WI38 (cell line): ENCODE measurements around the gene UBR1.
A peak's percentile ranks its signal among the peaks of the same experiment; 100 is the strongest.

Experiments
- H3K4me3 ChIP-seq: 2 replicates; pipeline ENCODE4 v1.5.1; 2011; ENCODE audit warnings: low read depth, mild to moderate bottlenecking, control low read depth, low read length
- TF ChIP-seq, protein P1 (sequence below): IDR thresholded peaks from 2 replicates; pipeline ENCODE4 v1.5.1; 2012; ENCODE audit warnings: low read depth, mild to moderate bottlenecking, control low read depth, low read length

UBR1 gene

DNA sequence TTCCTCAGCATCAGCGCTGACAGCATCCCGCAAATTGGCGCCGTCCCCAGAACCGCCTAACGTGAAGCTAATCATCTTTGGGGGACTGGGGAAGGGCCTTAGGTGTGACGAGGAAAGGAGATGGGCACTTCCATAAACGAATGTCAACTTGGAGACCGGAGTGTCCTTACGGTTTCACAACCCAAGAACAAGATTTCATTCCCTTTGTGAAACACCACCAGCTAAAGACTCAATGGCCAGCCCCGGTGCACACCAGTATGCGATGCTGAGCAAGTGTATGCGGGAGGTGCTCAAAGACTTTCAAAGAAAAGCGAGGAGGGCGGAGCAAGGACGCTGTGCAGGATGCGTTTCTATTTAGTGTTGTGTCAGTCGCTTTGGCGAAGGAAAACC lies 184.5 kb downstream of the UBR1 start:
- H3K4me3 ChIP-seq: peak overlapping the region; percentile 67
- TF ChIP-seq, protein P1, sequence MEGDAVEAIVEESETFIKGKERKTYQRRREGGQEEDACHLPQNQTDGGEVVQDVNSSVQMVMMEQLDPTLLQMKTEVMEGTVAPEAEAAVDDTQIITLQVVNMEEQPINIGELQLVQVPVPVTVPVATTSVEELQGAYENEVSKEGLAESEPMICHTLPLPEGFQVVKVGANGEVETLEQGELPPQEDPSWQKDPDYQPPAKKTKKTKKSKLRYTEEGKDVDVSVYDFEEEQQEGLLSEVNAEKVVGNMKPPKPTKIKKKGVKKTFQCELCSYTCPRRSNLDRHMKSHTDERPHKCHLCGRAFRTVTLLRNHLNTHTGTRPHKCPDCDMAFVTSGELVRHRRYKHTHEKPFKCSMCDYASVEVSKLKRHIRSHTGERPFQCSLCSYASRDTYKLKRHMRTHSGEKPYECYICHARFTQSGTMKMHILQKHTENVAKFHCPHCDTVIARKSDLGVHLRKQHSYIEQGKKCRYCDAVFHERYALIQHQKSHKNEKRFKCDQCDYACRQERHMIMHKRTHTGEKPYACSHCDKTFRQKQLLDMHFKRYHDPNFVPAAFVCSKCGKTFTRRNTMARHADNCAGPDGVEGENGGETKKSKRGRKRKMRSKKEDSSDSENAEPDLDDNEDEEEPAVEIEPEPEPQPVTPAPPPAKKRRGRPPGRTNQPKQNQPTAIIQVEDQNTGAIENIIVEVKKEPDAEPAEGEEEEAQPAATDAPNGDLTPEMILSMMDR: no peak

DNA sequence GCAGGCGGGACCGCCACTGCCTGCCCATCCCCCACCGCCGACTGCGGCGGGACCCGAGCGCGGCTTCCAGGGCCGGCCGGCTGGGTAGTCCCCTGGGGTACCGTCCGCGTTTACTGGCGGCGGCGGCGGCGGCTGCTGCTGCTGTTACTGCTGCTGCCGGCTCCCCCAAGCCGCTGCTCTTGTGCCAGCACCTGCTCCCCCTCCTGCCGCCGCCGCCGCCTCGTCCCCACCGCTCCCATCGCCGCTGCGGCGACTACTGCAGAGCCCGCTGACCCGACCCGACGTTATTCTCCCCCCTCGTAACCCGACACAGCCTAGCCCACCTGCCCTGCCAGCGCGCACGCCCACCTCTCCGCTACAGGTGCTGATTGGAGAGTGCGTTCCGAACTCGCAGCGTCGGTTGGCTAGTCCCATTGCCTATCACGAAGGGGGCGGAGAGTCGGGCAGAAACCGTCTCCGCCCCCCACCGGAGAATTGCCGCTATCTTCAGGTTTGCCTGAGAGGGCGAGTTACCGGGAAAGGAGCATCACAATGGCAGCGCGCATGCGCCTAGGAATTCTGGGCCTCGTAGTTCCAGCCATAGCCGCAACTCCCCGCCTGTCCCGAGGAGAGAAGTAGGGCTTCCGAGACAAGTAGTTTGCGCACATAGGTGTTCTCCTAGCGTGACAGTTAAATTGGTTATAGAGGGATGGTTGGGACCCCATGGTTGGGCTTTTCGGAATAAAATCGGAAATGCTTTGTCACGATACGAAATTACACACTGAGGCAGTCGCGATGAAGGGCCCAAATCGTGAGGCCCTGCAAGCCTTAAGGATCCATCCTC lies 185.1 kb downstream of the UBR1 start, which contains the start of gene TTBK2:
Gene TTBK2 (minus strand): TSS at position 260 of the 823 bp plus-strand sequence. CDS start 42,161 bp downstream, outside the sequence.
- peak within 1 kb of the TSS; percentile 67 for H3K4me3 ChIP-seq
- TF ChIP-seq, protein P1: no peak

- H3K4me3 ChIP-seq: peak overlapping the region; percentile 67
- TF ChIP-seq, protein P1: no peak
Measured at GRCh38 chr15:42919799-42920518, 185.9 kb downstream of the UBR1 start.

DNA sequence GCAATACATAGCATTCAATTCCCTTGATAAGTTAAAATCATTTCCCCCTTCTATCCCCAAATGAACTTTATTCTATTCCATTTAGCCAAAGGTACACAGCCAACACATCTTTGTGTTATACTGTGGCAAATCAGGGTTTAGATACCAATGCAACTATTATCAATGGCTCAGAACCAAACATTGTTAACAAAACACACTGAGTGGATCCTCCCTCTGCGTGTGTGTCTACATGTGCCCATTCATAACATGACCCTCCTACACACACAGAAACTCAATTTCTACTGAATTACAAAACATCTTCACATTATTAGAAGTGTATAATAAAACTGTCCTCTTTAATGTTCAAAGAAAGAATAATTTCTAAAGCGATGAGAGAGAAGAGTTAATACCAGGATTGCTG lies 186.5 kb downstream of the UBR1 start:
- TF ChIP-seq, protein P1: no peak
- peak overlapping the region; percentile 67 for H3K4me3 ChIP-seq

GRCh38 chr15:42918047-42918446 lies 187.8 kb downstream of the UBR1 start:
- H3K4me3 ChIP-seq: no peak overlapping the region

GRCh38 chr15:42915654-42916315 lies 190.1 kb downstream of the UBR1 start:
- TF ChIP-seq, protein P1: no peak
- H3K4me3 ChIP-seq: no peak overlapping the region

More at GRCh38 chr15:42918047-42918446, 187.8 kb downstream of the UBR1 start:
- TF ChIP-seq, protein P1: no peak
